HepG2 (cell line): ENCODE measurements around the gene ERO1A. TPM values are rescaled to one million over a fixed set of nuclear protein-coding genes. Genes with fewer than 3 reads are reported as not detected.
A peak's percentile ranks its signal among the peaks of the same experiment; 100 is the strongest.

Experiments used
- AGO2 ChIP-seq: fragments of 200-400 bp; formaldehyde crosslinking; optimal IDR thresholded peaks from 2 replicates; pipeline ENCODE3; 2017; ENCODE audit warnings: mild to moderate bottlenecking, low read depth, low read length, moderate library complexity
- BORCS8-MEF2B ChIP-seq: sonication (generic); formaldehyde crosslinking; IDR thresholded peaks from 2 replicates; pipeline ENCODE4 v1.8.0; 2022; ENCODE audit warnings: mild to moderate bottlenecking, missing genetic modification reagents
- CBX2 ChIP-seq, 2 experiments: fragments of 200-600 bp in 1 of 2; sonication (generic); formaldehyde crosslinking in 1 of 2; IDR thresholded peaks; 2 replicates each; pipeline versions ENCODE4 v1.7.0 to v1.8.1; 2018 to 2022; ENCODE audit warnings: low read depth in 2 of 2, low read length in 1 of 2, mild to moderate bottlenecking in 1 of 2, missing genetic modification reagents in 1 of 2
- CREM ChIP-seq, 2 experiments: sonication (generic) in 1 of 2; formaldehyde crosslinking in 1 of 2; IDR thresholded peaks; 2 replicates each; pipeline versions ENCODE4 v1.4.0 to v1.6.1; 2016 to 2020; ENCODE audit warnings: antibody characterized with exemption in 1 of 2, mild to moderate bottlenecking in 1 of 2, missing genetic modification reagents in 1 of 2
- EEA1 ChIP-seq: sonication (generic); formaldehyde crosslinking; IDR thresholded peaks from 2 replicates; pipeline ENCODE4 v1.5.1; 2020; ENCODE audit warnings: mild to moderate bottlenecking, missing genetic modification reagents, borderline replicate concordance
- KDM1A ChIP-seq: IDR thresholded peaks from 2 replicates; pipeline ENCODE4 v1.6.1; 2016; ENCODE audit warnings: missing compliant biosample characterization
- LBX2 ChIP-seq: sonication (generic); formaldehyde crosslinking; IDR thresholded peaks from 2 replicates; pipeline ENCODE4 v1.5.0; 2020; ENCODE audit warnings: missing genetic modification reagents, mild to moderate bottlenecking, borderline replicate concordance
- LRRFIP1 ChIP-seq: sonication (generic); formaldehyde crosslinking; conservative IDR thresholded peaks from 2 replicates; pipeline ENCODE4 v1.4.0; 2020; ENCODE audit warnings: missing genetic modification reagents
- NBN ChIP-seq: fragments of 450-650 bp; conservative IDR thresholded peaks from 2 replicates; pipeline ENCODE4 v1.6.1; 2017
- NR2F1 ChIP-seq, 2 experiments: fragments of 450-650 bp in 1 of 2; formaldehyde crosslinking in 1 of 2; IDR thresholded peaks; 2 replicates each; pipeline versions ENCODE4 v1.5.0 to v1.6.1; 2016 to 2020; ENCODE audit warnings: mild to moderate bottlenecking in 1 of 2, missing compliant biosample characterization in 1 of 2, missing genetic modification reagents in 1 of 2, moderate library complexity in 1 of 2
- PHF5A ChIP-seq: IDR thresholded peaks from one replicate; pipeline ENCODE4 v1.6.1; 2018; ENCODE audit warnings: low read depth, missing genetic modification reagents; ENCODE audit not compliant: unreplicated experiment
- SP2 ChIP-seq: sonication (generic); formaldehyde crosslinking; IDR thresholded peaks from 2 replicates; pipeline ENCODE4 v1.5.1; 2020; ENCODE audit warnings: mild to moderate bottlenecking, missing genetic modification reagents
- TCF7 ChIP-seq: sonication (generic); IDR thresholded peaks from 2 replicates; pipeline ENCODE4 v1.6.1; 2016; ENCODE audit warnings: antibody characterized with exemption, low read depth
- TERF1 ChIP-seq: sonication (generic); formaldehyde crosslinking; IDR thresholded peaks from 2 replicates; pipeline ENCODE4 v1.8.0; 2022; ENCODE audit warnings: mild to moderate bottlenecking, missing genetic modification reagents, moderate library complexity
- ZFP36 ChIP-seq: fragments of 150-350 bp; IDR thresholded peaks from 2 replicates; pipeline ENCODE4 v1.6.1; 2018; ENCODE audit warnings: borderline replicate concordance, low read length, low read depth; ENCODE audit not compliant: partially characterized antibody
- ZNF280B ChIP-seq: sonication (generic); formaldehyde crosslinking; IDR thresholded peaks from 2 replicates; pipeline ENCODE4 v1.5.0; 2020; ENCODE audit warnings: missing genetic modification reagents, mild to moderate bottlenecking, borderline replicate concordance
- ZNF484 ChIP-seq: sonication (generic); formaldehyde crosslinking; IDR thresholded peaks from 2 replicates; pipeline ENCODE4 v1.5.1; 2020; ENCODE audit warnings: mild to moderate bottlenecking, low read depth, missing genetic modification reagents, borderline replicate concordance
- ZNF570 ChIP-seq: sonication (generic); formaldehyde crosslinking; IDR thresholded peaks from 2 replicates; pipeline ENCODE4 v1.4.0; 2020; ENCODE audit warnings: mild to moderate bottlenecking, missing genetic modification reagents, borderline replicate concordance
- ZNF780A ChIP-seq: sonication (generic); formaldehyde crosslinking; IDR thresholded peaks from 2 replicates; pipeline ENCODE4 v1.8.0; 2022; ENCODE audit warnings: mild to moderate bottlenecking, missing genetic modification reagents, moderate library complexity
- ZNF792 ChIP-seq: IDR thresholded peaks from 2 replicates; pipeline ENCODE4 v1.6.1; 2016
- ZNF816 ChIP-seq: sonication (generic); formaldehyde crosslinking; IDR thresholded peaks from 2 replicates; pipeline ENCODE4 v1.8.0; 2022; ENCODE audit warnings: missing genetic modification reagents, mild to moderate bottlenecking, borderline replicate concordance
- ZNF891 ChIP-seq: sonication (generic); formaldehyde crosslinking; IDR thresholded peaks from 2 replicates; pipeline ENCODE4 v1.5.0; 2020; ENCODE audit warnings: mild to moderate bottlenecking, missing genetic modification reagents
- ZSCAN31 ChIP-seq: sonication (generic); formaldehyde crosslinking; IDR thresholded peaks from 2 replicates; pipeline ENCODE4 v1.5.0; 2020; ENCODE audit warnings: low read depth, mild to moderate bottlenecking, missing genetic modification reagents
- polyA plus RNA-seq, 8 experiments: library from polyadenylated mRNA; depleted of rRNA in 3 of 8; stranded (reverse) in 7 of 8; unstranded in 1 of 8; fragments of >200 nt; fragmentation: Illumina TruSeq in 4 of 8; extraction: Trizol in 4 of 8; gene quantifications; 2 replicates each; pipeline versions ENCODE4 v1.2.1 to v1.2.3, GENCODE V29; 2011 to 2016; ENCODE audit warnings: low read depth in 4 of 8, missing spikeins in 1 of 8, mixed read lengths in 1 of 8; ENCODE audit not compliant: insufficient read depth in 1 of 8
- total RNA-seq, 5 experiments: library from RNA; depleted of rRNA; stranded (reverse); fragments of >200 nt; fragmentation: Illumina TruSeq; extraction: Trizol; gene quantifications; 2 replicates each; pipeline ENCODE4 v1.2.3, GENCODE V29; 2016; ENCODE audit warnings: low read depth in 1 of 5

The ERO1A gene
- total and polyA plus RNA-seq, 2 of the 13 experiments (the other 11 are each of a cell fraction or from before 2014, with no cell fraction given) = 60.3 to 137 TPM

- TF ChIP-seq CREM (IDR thresholded peaks at IDR 0.05) (no peak), CREM (CRISPR knock-in tag; IDR thresholded peaks at IDR 0.05) (no peak), KDM1A (no peak), ZNF280B (CRISPR knock-in tag) (peak; percentile 17; the same call in 1 of the 2 replicates), TCF7 (no peak), TERF1 (no peak), ZNF484 (CRISPR knock-in tag) (no peak), LRRFIP1 (no peak), BORCS8-MEF2B (CRISPR knock-in tag) (no peak), ZSCAN31 (CRISPR knock-in tag) (peak; percentile 65; the same call in 1 of the 2 replicates), ZNF780A (CRISPR knock-in tag) (no peak), AGO2 (peak; percentile 72), ZNF792 (CRISPR knock-in tag) (peak; percentile 71; the same call in 1 of the 2 replicates), NBN (no peak), LBX2 (CRISPR knock-in tag) (peak; percentile 69; the same call in 1 of the 2 replicates), EEA1 (CRISPR knock-in tag) (no peak), ZNF891 (no peak), NR2F1 (CRISPR knock-in tag; IDR thresholded peaks at IDR 0.05) (no peak), CBX2 (IDR thresholded peaks at IDR 0.05; ENCODE audit: low read depth, low read length) (no peak), CBX2 (CRISPR knock-in tag; IDR thresholded peaks at IDR 0.05; ENCODE audit: low read depth) (no peak), ZNF570 (no peak), ZFP36 (no peak), SP2 (CRISPR knock-in tag) (peak; percentile 85), ZNF816 (CRISPR knock-in tag) (no peak), PHF5A (CRISPR knock-in tag) (no peak)
Measured at GRCh38 chr14:52729925-52730708, 34.8 kb upstream of the ERO1A start, which contains the start of gene STYX (continued).
